Fibroblast of upper back skin (primary cell): ENCODE results near the gene MT1E.

Experiments used
- DNase-seq: peaks from one replicate; pipeline ENCODE4 v3.0.0-alpha.2; 2013

The MT1E gene

GRCh38 chr16:56674570-56674969 is 49.0 kb downstream of the MT1E start:
- DNase-seq = peak; percentile 66

GRCh38 chr16:56675685-56676210 is 50.2 kb downstream of the MT1E start:
- DNase-seq = no peak
